ENCODE results near the gene PARD3B.

PARD3B gene

GRCh38 chr2:205494537-205495235 is 949.4 kb downstream of the PARD3B start:
- no peak for DNase-seq

GRCh38 chr2:205495819-205496218 is 950.5 kb downstream of the PARD3B start:
- no peak for DNase-seq

- no peak for DNase-seq
Measured at GRCh38 chr2:205496370-205496769, 951.1 kb downstream of the PARD3B start.

- no peak for DNase-seq
Measured at GRCh38 chr2:205496772-205497171, 951.5 kb downstream of the PARD3B start.

GRCh38 chr2:205499006-205499405 is 953.7 kb downstream of the PARD3B start:
- no peak for DNase-seq

GRCh38 chr2:205500065-205500464 is 954.8 kb downstream of the PARD3B start:
- no peak for DNase-seq

GRCh38 chr2:205500951-205501350 is 955.7 kb downstream of the PARD3B start:
- DNase-seq = no peak

- DNase-seq = no peak
Measured at GRCh38 chr2:205501826-205502225, 956.6 kb downstream of the PARD3B start.

- DNase-seq = no peak
Measured at GRCh38 chr2:205505371-205505770, 960.1 kb downstream of the PARD3B start.

- no peak for DNase-seq
Measured at GRCh38 chr2:205509655-205510054, 964.4 kb downstream of the PARD3B start.

- DNase-seq = no peak
Measured at GRCh38 chr2:205510345-205510744, 965.1 kb downstream of the PARD3B start.

- DNase-seq = no peak
Measured at GRCh38 chr2:205511221-205511620, 965.9 kb downstream of the PARD3B start.

GRCh38 chr2:205511641-205512040 is 966.4 kb downstream of the PARD3B start:
- DNase-seq = no peak

GRCh38 chr2:205520311-205520710 is 975.0 kb downstream of the PARD3B start:
- no peak for DNase-seq

GRCh38 chr2:205524656-205525055 is 979.4 kb downstream of the PARD3B start:
- DNase-seq = no peak

GRCh38 chr2:205527801-205528200 is 982.5 kb downstream of the PARD3B start:
- DNase-seq = no peak

- peak; percentile 61 for DNase-seq
Measured at GRCh38 chr2:205531072-205531471, 985.8 kb downstream of the PARD3B start.

GRCh38 chr2:205531489-205532148 is 986.3 kb downstream of the PARD3B start:
- no peak for DNase-seq

- DNase-seq = no peak
Measured at GRCh38 chr2:205535001-205535400, 989.7 kb downstream of the PARD3B start.

GRCh38 chr2:205539603-205540002 is 994.3 kb downstream of the PARD3B start:
- DNase-seq = no peak

- no peak for DNase-seq
Measured at GRCh38 chr2:205540036-205540435, 994.8 kb downstream of the PARD3B start.

- DNase-seq = no peak
Measured at GRCh38 chr2:205543262-205543843, 998.1 kb downstream of the PARD3B start.

- no peak for DNase-seq
Measured at GRCh38 chr2:205543937-205544702, 998.8 kb downstream of the PARD3B start.
